ENCODE results near the gene SMYD2. TPM values are rescaled to one million over a fixed set of nuclear protein-coding genes. Genes with fewer than 3 reads are reported as not detected.

The SMYD2 gene
- total RNA-seq, 1 experiment from 2014 or later, result 25.8 TPM

- no peaks in the 10 kb centered on the region for H3K4me1 ChIP-seq (ENCODE audit: insufficient read depth, low read length, poor library complexity, severe bottlenecking)
- H3K27ac ChIP-seq (ENCODE audit: low read depth, low read length, poor library complexity, severe bottlenecking), result no peak overlapping the region
- no peaks in the 10 kb centered on the region for H3K9me3 ChIP-seq (ENCODE audit: low read depth, low read length, poor library complexity, severe bottlenecking)
- no peak for TF ChIP-seq CTCF (conservative IDR thresholded peaks at IDR 0.05; ENCODE audit: low read depth, low read length)
- TF ChIP-seq EZH2 (IDR thresholded peaks at IDR 0.05; ENCODE audit: borderline replicate concordance, low read depth, low read length, poor library complexity, severe bottlenecking), result no peak
- H3K27me3 ChIP-seq (replicated peaks; ENCODE audit: insufficient read depth, low read depth, low read length, poor library complexity), result peaks cover 5% of the 10 kb centered on the region
- H3K4me3 ChIP-seq (ENCODE audit: low read depth, low read length, poor library complexity, severe bottlenecking), result no peak overlapping the region
- H3K36me3 ChIP-seq (ENCODE audit: insufficient read depth, low read length, poor library complexity, severe bottlenecking), result no peaks in the 10 kb centered on the region
- DNase-seq (ENCODE audit: low spot score), result no peak
- BruUV-seq (replicated peaks), result no TSS peak
- intact Hi-C loops (cut with micrococcal nuclease; ENCODE audit: unreplicated experiment), result no loop called here
- CTCF ChIA-PET, result interaction anchor here (0.5 kb wide), 1 partner anchor 31 kb away, joined by 4 read pairs; no protein-coding TSS in a partner anchor
- POLR2A ChIA-PET (ENCODE audit: low non-redundant PET), result no interaction called here
These were observed 36.1 kb upstream of the SMYD2 start for GRCh38 chr1:214244841-214245240.

- no TSS peak for BruUV-seq (replicated peaks)
- Histone ChIP-seq H3K9me3 (ENCODE audit: low read depth, low read length, poor library complexity, severe bottlenecking) (no peaks in the 10 kb centered on the region), H3K36me3 (ENCODE audit: insufficient read depth, low read length, poor library complexity, severe bottlenecking) (no peaks in the 10 kb centered on the region), H3K4me1 (ENCODE audit: insufficient read depth, low read length, poor library complexity, severe bottlenecking) (no peaks in the 10 kb centered on the region), H3K4me3 (ENCODE audit: low read depth, low read length, poor library complexity, severe bottlenecking) (no peak overlapping the region), H3K27me3 (replicated peaks; ENCODE audit: insufficient read depth, low read depth, low read length, poor library complexity) (no peaks in the 10 kb centered on the region), H3K27ac (ENCODE audit: low read depth, low read length, poor library complexity, severe bottlenecking) (no peak overlapping the region)
- intact Hi-C loops (cut with micrococcal nuclease; ENCODE audit: unreplicated experiment), result no loop called here
- CTCF ChIA-PET, result no interaction called here
- no peak for DNase-seq (ENCODE audit: low spot score)
- TF ChIP-seq EZH2 (IDR thresholded peaks at IDR 0.05; ENCODE audit: borderline replicate concordance, low read depth, low read length, poor library complexity, severe bottlenecking) (no peak), CTCF (conservative IDR thresholded peaks at IDR 0.05; ENCODE audit: low read depth, low read length) (no peak)
- POLR2A ChIA-PET (ENCODE audit: low non-redundant PET), result no interaction called here
These were observed 33.4 kb upstream of the SMYD2 start for GRCh38 chr1:214247501-214248041.

GRCh38 chr1:214248311-214249085, 32.5 kb upstream of the SMYD2 start:
- Histone ChIP-seq H3K4me3 (ENCODE audit: low read depth, low read length, poor library complexity, severe bottlenecking) (no peak overlapping the region), H3K36me3 (ENCODE audit: insufficient read depth, low read length, poor library complexity, severe bottlenecking) (no peaks in the 10 kb centered on the region), H3K4me1 (ENCODE audit: insufficient read depth, low read length, poor library complexity, severe bottlenecking) (no peaks in the 10 kb centered on the region), H3K27me3 (replicated peaks; ENCODE audit: insufficient read depth, low read depth, low read length, poor library complexity) (no peaks in the 10 kb centered on the region), H3K9me3 (ENCODE audit: low read depth, low read length, poor library complexity, severe bottlenecking) (no peaks in the 10 kb centered on the region), H3K27ac (ENCODE audit: low read depth, low read length, poor library complexity, severe bottlenecking) (no peak overlapping the region)
- CTCF ChIA-PET, result no interaction called here
- intact Hi-C loops (cut with micrococcal nuclease; ENCODE audit: unreplicated experiment), result no loop called here
- BruUV-seq (replicated peaks), result no TSS peak
- TF ChIP-seq EZH2 (IDR thresholded peaks at IDR 0.05; ENCODE audit: borderline replicate concordance, low read depth, low read length, poor library complexity, severe bottlenecking) (no peak), CTCF (conservative IDR thresholded peaks at IDR 0.05; ENCODE audit: low read depth, low read length) (no peak)
- POLR2A ChIA-PET (ENCODE audit: low non-redundant PET), result no interaction called here
- DNase-seq (ENCODE audit: low spot score), result no peak

Data from A673 (cell line).